Hepatocyte (in vitro differentiated cells): Measurements from ENCODE around the gene DLX1. TPM values are rescaled to one million over a fixed set of nuclear protein-coding genes. Genes with fewer than 3 reads are reported as not detected.

Experiments used
- DNase-seq: peaks from one replicate; pipeline ENCODE4 v3.0.0-alpha.2; 2016; ENCODE audit warnings: low spot score
- H2AFZ ChIP-seq: fragments of 200-600 bp; sonication (generic); 2 replicates; pipeline ENCODE4 v1.6.0; 2016; ENCODE audit warnings: antibody characterized with exemption, mild to moderate bottlenecking
- H3K27ac ChIP-seq: fragments of 200-600 bp; sonication (generic); 2 replicates; pipeline ENCODE4 v1.5.1; 2016; ENCODE audit warnings: mild to moderate bottlenecking
- H3K27me3 ChIP-seq: fragments of 200-600 bp; sonication (generic); 2 replicates; pipeline ENCODE4 v1.6.1; 2016
- H3K36me3 ChIP-seq: fragments of 200-600 bp; sonication (generic); replicated peaks from 2 replicates; pipeline ENCODE4 v1.5.1; 2016; ENCODE audit warnings: low read depth; ENCODE audit not compliant: insufficient read depth
- H3K4me1 ChIP-seq: fragments of 200-600 bp; sonication (generic); 2 replicates; pipeline ENCODE4 v1.5.1; 2016; ENCODE audit warnings: mild to moderate bottlenecking, moderate library complexity; ENCODE audit not compliant: insufficient read depth
- H3K4me2 ChIP-seq: fragments of 200-600 bp; sonication (generic); 2 replicates; pipeline ENCODE4 v1.6.0; 2016
- H3K4me3 ChIP-seq: fragments of 200-600 bp; sonication (generic); 2 replicates; pipeline ENCODE4 v1.5.1; 2016; ENCODE audit warnings: mild to moderate bottlenecking
- H3K79me2 ChIP-seq: fragments of 200-600 bp; sonication (generic); 2 replicates; pipeline ENCODE4 v1.6.0; 2017; ENCODE audit warnings: mild to moderate bottlenecking
- H3K9me2 ChIP-seq: fragments of 200-600 bp; sonication (generic); replicated peaks from 2 replicates; pipeline ENCODE4 v1.6.0; 2017; ENCODE audit warnings: mild to moderate bottlenecking; ENCODE audit not compliant: insufficient read depth
- H3K9me3 ChIP-seq: fragments of 200-600 bp; sonication (generic); 2 replicates; pipeline ENCODE4 v1.5.1; 2016; ENCODE audit warnings: low read depth, mild to moderate bottlenecking
- H4K20me1 ChIP-seq: fragments of 200-600 bp; sonication (generic); 2 replicates; pipeline ENCODE4 v1.6.0; 2016; ENCODE audit warnings: mild to moderate bottlenecking; ENCODE audit not compliant: insufficient read depth, poor library complexity, severe bottlenecking
- CTCF ChIP-seq: fragments of 200-600 bp; sonication (generic); IDR thresholded peaks from 2 replicates; pipeline ENCODE4 v1.5.1; 2016; ENCODE audit warnings: antibody characterized with exemption, mild to moderate bottlenecking; ENCODE audit not compliant: poor library complexity
- EZH2 ChIP-seq: fragments of 200-600 bp; sonication (generic); IDR thresholded peaks from 2 replicates; pipeline ENCODE4 v1.6.1; 2016; ENCODE audit warnings: antibody characterized with exemption, mild to moderate bottlenecking, borderline replicate concordance
- EZH2phosphoT487 ChIP-seq: fragments of 200-600 bp; sonication (generic); IDR thresholded peaks from one replicate; pipeline ENCODE4 v1.6.1; 2018; ENCODE audit warnings: antibody characterized with exemption, mild to moderate bottlenecking, low read depth, moderate library complexity; ENCODE audit not compliant: unreplicated experiment, severe bottlenecking
- WGBS: methylation state at CpG from one replicate; pipeline ENCODE4 v1.1.6; 2016; ENCODE audit warnings: low lambda C conversion rate; ENCODE audit errors: missing lambda C conversion rate; 5-methylcytosine and 5-hydroxymethylcytosine counted together
- polyA plus RNA-seq: library from polyadenylated mRNA; unstranded; fragments of >200 nt; fragmentation: Nextera tagmentation; extraction: Ambion mirVana; gene quantifications from 2 replicates; pipeline ENCODE4 v1.2.1, GENCODE V29; 2016
- total RNA-seq: library from RNA; depleted of rRNA; stranded (reverse); fragments of >200 nt; gene quantifications from 2 replicates; pipeline ENCODE4 v1.2.3, GENCODE V29; 2014

DLX1 gene
- total and polyA plus RNA-seq, 2 experiments from 2014 or later = not detected

DNA sequence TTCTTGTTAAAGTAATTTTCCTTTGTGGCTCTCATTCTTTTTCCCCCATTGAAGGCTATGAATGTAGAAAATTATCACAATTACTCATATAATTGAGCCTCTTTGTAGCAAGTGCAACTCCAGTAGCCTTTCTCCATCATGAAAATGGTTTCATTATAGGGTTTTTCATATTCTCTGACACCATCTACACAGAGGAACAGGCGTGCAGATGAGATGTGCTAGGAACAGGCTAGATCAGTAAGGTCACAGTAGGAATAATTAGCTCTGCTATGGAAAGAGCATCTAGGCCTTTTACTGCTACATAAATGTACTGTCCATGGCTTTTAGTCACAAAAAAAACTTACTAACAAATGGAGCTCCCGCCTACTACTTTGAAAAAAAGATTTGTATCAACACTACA is 12.6 kb upstream of the DLX1 start:
- H3K27me3 ChIP-seq = peaks cover 31% of the 10 kb centered on the region
- H4K20me1 ChIP-seq = no peaks in the 10 kb centered on the region
- no peaks in the 10 kb centered on the region for H3K36me3 ChIP-seq
- H3K27ac ChIP-seq = no peak overlapping the region
- 94% methylated on average over 2 of the region's 2 CpGs for WGBS
- no peak for DNase-seq
- no peaks in the 10 kb centered on the region for H3K79me2 ChIP-seq
- H3K4me1 ChIP-seq = no peaks in the 10 kb centered on the region
- no peak overlapping the region for H3K4me2 ChIP-seq
- H3K9me2 ChIP-seq = no peaks in the 10 kb centered on the region
- no peak overlapping the region for H3K4me3 ChIP-seq
- H2AFZ ChIP-seq = no peak overlapping the region
- TF ChIP-seq EZH2 (no peak), CTCF (no peak), EZH2phosphoT487 (no peak)
- no peaks in the 10 kb centered on the region for H3K9me3 ChIP-seq

GRCh38 chr2:172073518-172073917 is 11.8 kb upstream of the DLX1 start:
- no peaks in the 10 kb centered on the region for H3K79me2 ChIP-seq
- no peak for TF ChIP-seq CTCF
- no peak for TF ChIP-seq EZH2phosphoT487
- TF ChIP-seq EZH2 = no peak
- 71% methylated on average over 4 of the region's 4 CpGs for WGBS
- no peaks in the 10 kb centered on the region for H3K9me2 ChIP-seq
- peaks cover 39% of the 10 kb centered on the region for H3K27me3 ChIP-seq
- H3K4me1 ChIP-seq = no peaks in the 10 kb centered on the region
- H2AFZ ChIP-seq = no peak overlapping the region
- no peak overlapping the region for H3K4me2 ChIP-seq
- H3K9me3 ChIP-seq = no peaks in the 10 kb centered on the region
- DNase-seq = no peak
- H3K36me3 ChIP-seq = no peaks in the 10 kb centered on the region
- H3K27ac ChIP-seq = no peak overlapping the region
- H4K20me1 ChIP-seq = no peaks in the 10 kb centered on the region
- H3K4me3 ChIP-seq = no peak overlapping the region

- no peaks in the 10 kb centered on the region for H3K9me3 ChIP-seq
- H3K4me2 ChIP-seq = no peak overlapping the region
- no peaks in the 10 kb centered on the region for H3K4me1 ChIP-seq
- no peaks in the 10 kb centered on the region for H4K20me1 ChIP-seq
- DNase-seq = no peak
- TF ChIP-seq EZH2phosphoT487 (no peak), EZH2 (no peak), CTCF (no peak)
- no peaks in the 10 kb centered on the region for H3K36me3 ChIP-seq
- no peaks in the 10 kb centered on the region for H3K9me2 ChIP-seq
- peaks cover 46% of the 10 kb centered on the region for H3K27me3 ChIP-seq
- WGBS = 90% methylated on average over 1 of the region's 1 CpG
- H3K27ac ChIP-seq = no peak overlapping the region
- no peaks in the 10 kb centered on the region for H3K79me2 ChIP-seq
- no peak overlapping the region for H2AFZ ChIP-seq
- H3K4me3 ChIP-seq = no peak overlapping the region
These were observed 11.1 kb upstream of the DLX1 start for GRCh38 chr2:172074254-172074653.

GRCh38 chr2:172079416-172079815 is 5.9 kb upstream of the DLX1 start:
- no peaks in the 10 kb centered on the region for H3K79me2 ChIP-seq
- H2AFZ ChIP-seq = no peak overlapping the region
- H3K27me3 ChIP-seq = peaks cover 96% of the 10 kb centered on the region
- no peak for TF ChIP-seq CTCF
- H3K4me3 ChIP-seq = no peak overlapping the region
- no peak overlapping the region for H3K4me2 ChIP-seq
- no peaks in the 10 kb centered on the region for H4K20me1 ChIP-seq
- no peak overlapping the region for H3K27ac ChIP-seq
- no peak for DNase-seq
- H3K4me1 ChIP-seq = peaks cover 2% of the 10 kb centered on the region
- 69% methylated on average over 5 of the region's 5 CpGs for WGBS
- no peaks in the 10 kb centered on the region for H3K9me3 ChIP-seq
- H3K9me2 ChIP-seq = no peaks in the 10 kb centered on the region
- H3K36me3 ChIP-seq = no peaks in the 10 kb centered on the region
